ENCODE results near the gene CCDC85A.

DNA sequence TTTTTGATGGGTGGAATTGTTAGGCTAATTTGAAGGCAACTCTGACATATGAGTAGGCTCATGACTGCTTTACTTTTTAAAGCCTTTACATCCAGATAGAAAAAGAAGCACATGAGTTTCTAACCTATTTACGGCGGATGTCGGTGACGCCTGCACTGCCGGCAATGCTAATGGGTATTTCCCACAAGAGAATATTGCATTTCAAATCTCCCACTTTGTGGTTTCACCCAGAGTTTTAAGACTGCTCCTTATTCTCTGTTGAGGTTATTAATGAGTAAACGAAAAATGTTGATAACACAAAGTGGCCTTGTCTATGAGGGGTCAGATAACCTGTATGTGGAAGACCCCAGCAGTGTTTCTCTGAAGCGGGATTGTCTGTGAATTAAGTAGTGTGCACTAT lies 14.0 kb downstream of the CCDC85A start:
- TF ChIP-seq POLR2A (IDR thresholded peaks at IDR 0.05), result no peak
- TF ChIP-seq, protein P1, sequence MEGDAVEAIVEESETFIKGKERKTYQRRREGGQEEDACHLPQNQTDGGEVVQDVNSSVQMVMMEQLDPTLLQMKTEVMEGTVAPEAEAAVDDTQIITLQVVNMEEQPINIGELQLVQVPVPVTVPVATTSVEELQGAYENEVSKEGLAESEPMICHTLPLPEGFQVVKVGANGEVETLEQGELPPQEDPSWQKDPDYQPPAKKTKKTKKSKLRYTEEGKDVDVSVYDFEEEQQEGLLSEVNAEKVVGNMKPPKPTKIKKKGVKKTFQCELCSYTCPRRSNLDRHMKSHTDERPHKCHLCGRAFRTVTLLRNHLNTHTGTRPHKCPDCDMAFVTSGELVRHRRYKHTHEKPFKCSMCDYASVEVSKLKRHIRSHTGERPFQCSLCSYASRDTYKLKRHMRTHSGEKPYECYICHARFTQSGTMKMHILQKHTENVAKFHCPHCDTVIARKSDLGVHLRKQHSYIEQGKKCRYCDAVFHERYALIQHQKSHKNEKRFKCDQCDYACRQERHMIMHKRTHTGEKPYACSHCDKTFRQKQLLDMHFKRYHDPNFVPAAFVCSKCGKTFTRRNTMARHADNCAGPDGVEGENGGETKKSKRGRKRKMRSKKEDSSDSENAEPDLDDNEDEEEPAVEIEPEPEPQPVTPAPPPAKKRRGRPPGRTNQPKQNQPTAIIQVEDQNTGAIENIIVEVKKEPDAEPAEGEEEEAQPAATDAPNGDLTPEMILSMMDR (IDR thresholded peaks at IDR 0.05), result no peak
